Activated T-helper 2 cell treated with anti-CD3 and anti-CD28 coated beads, Interferon-gamma antibody, Interleukin-2, Interleukin-4, amounts not matched to agents 10 μg/mL and 5 μg/mL and 100 μg/mL, durations not matched to agents 14 hours and 24 hours and 36 hours (primary cell): ENCODE results near the gene HAGHL. TPM values are rescaled to one million over a fixed set of nuclear protein-coding genes. Genes with fewer than 3 reads are reported as not detected.
"Not testable (repeated sequence)": the region's sequence is repeated elsewhere in the genome, so short reads cannot be mapped to it uniquely, and the experiment has no call there.

Source experiments
- DNase-seq: peaks from one replicate; pipeline ENCODE4 v3.0.0; 2021; ENCODE audit warnings: low spot score
- H3K27ac Mint-ChIP-seq: one replicate; pipeline ENCODE4 v1.8.0; 2021; ENCODE audit warnings: mixed read lengths
- H3K27me3 Mint-ChIP-seq: one replicate; pipeline ENCODE4 v1.8.0; 2021; ENCODE audit warnings: low read depth, mixed read lengths
- H3K36me3 Mint-ChIP-seq: one replicate; pipeline ENCODE4 v1.8.0; 2021; ENCODE audit warnings: low read depth, mixed read lengths
- H3K4me1 Mint-ChIP-seq: one replicate; pipeline ENCODE4 v1.8.0; 2021; ENCODE audit warnings: low read depth, mixed read lengths
- H3K4me3 Mint-ChIP-seq: one replicate; pipeline ENCODE4 v1.8.0; 2021; ENCODE audit warnings: low read depth, mild to moderate bottlenecking, moderate library complexity, mixed read lengths
- H3K9me3 Mint-ChIP-seq: one replicate; pipeline ENCODE4 v1.8.0; 2021; ENCODE audit warnings: mixed read lengths
- intact Hi-C: fragments of 100-400 bp; cut with micrococcal nuclease; formaldehyde crosslinking; loops from one replicate; pipeline ENCODE4 v1.15.1; 2023
- total RNA-seq: library from RNA; stranded (reverse); gene quantifications from 2 replicates; pipeline ENCODE4 v1.2.3, GENCODE V29; 2022

Gene HAGHL
- total RNA-seq, 1 donor from 2014 or later = 18.5 TPM

DNA sequence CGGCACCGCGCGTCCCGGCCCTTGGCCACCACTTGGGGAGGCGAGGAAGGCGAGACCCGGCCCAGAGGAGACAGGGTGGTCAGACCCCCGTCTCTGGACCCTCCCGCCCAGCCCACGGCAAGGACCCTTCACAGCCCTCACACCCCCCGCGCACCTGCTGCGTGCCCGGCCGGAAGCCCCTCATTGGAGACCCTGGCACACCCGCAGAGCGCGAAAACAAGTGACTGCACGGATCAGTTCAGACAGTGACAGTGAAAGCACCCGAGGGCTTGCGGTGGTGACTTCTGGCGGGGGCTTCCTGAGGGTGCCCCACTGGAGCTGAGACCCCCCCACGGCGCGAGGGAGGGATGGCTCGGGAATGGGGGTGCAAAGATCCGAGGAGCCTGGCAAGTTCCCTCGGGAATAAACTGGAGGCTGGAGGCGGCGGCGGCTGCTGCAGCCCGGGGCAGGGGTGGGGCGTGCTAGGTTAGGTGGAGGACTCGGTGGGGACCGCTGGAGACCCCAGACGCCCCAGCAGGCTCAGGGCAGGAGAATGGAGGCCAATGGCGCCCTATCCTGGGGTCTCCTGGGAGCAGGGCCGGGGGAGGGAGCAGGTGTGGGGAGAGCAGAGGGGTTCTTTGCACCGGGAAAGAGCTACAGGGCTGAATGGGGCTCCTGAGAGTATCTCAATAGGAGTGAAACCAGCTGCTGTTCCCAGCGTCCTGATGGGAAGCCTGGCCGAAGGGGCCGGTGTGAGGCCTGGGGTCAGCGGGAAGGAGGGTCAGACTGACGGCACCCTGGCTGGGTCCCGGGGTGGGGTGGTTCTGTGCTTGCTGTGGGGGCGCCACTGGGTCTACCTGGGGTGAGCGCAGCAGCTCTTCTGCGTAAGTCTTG, 20.5 kb upstream of the HAGHL start:
- Mint-ChIP-seq H3K27ac (no peak overlapping the region), H3K9me3 (no peaks in the 10 kb centered on the region), H3K4me3 (no peak overlapping the region), H3K36me3 (no peaks in the 10 kb centered on the region), H3K27me3 (peaks cover 33% of the 10 kb centered on the region), H3K4me1 (no peaks in the 10 kb centered on the region)
- intact Hi-C loops = no loop called here
- DNase-seq = no peak

DNA sequence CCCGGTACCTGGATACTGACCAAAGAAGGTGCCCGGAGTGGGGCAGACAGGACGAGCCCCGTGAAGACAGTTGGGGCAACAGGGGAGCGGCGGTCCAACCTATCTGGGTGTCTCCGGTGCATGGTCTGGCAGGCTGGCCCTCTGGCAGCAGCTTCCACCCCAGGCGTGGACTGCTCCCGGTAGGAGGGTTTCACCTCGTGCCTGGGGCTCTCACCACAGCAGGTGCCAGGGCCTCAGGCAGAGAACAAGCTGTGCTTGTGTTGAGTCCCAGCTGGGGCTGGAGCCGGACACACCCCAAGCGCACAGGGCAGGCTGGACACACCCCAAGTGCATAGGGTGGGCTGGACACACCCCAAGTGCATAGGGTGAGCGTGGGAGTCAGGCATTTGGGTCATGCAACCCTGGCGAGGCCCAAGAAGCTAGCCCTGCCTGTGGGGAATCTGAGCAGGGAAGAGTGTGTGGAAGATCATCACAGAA, 19.8 kb upstream of the HAGHL start:
- intact Hi-C loops = no loop called here
- no peaks in the 10 kb centered on the region for H3K9me3 Mint-ChIP-seq
- H3K4me3 Mint-ChIP-seq = no peak overlapping the region
- H3K27ac Mint-ChIP-seq = no peak overlapping the region
- no peaks in the 10 kb centered on the region for H3K4me1 Mint-ChIP-seq
- H3K27me3 Mint-ChIP-seq = peaks cover 28% of the 10 kb centered on the region
- H3K36me3 Mint-ChIP-seq = no peaks in the 10 kb centered on the region
- DNase-seq = no peak

DNA sequence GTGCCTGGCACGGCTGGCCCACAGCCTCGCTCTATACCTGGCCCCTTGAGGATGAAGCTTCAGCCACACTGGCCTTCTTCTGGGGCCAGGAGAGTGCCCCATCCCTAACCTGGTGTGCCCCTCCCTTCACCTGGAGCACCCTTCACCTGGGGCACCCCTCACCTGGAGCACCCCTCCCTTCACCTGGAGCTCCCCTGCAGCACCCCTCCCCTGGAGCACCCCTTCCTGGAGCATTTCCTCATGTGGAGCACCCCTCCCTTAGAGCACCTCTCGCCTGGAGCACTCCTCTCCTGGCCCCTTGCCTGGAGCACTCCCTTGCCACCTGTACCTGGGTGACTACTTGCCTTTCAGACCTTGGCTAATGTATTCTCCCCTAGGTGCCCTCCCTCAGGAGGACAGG, 18.9 kb upstream of the HAGHL start:
- Mint-ChIP-seq H3K27me3 (peaks cover 26% of the 10 kb centered on the region), H3K4me3 (no peak overlapping the region), H3K9me3 (no peaks in the 10 kb centered on the region), H3K36me3 (no peaks in the 10 kb centered on the region), H3K4me1 (peaks cover 2% of the 10 kb centered on the region), H3K27ac (no peak overlapping the region)
- intact Hi-C loops = no loop called here
- DNase-seq = no peak

DNA sequence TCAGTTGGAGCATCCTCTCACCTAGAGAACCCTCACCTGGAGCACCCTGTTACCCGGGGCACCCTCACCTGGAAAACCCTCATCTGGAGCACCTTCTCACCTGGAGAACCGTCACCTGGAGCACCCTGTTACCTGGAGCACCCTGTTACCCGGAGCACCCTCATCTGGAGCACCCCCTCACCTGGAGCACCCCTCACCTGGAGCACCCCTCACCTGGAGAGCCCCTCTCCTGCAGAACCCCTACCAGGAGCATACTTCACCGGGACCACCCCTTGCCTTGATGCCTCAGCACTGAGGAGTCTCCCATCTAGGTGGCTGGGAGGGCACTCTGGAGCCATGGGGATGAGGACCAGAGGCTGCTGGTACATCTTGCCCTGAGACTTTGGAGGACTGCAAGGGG, 17.9 kb upstream of the HAGHL start:
- intact Hi-C loops = no loop called here
- no peak overlapping the region for H3K4me3 Mint-ChIP-seq
- DNase-seq = no peak
- H3K27ac Mint-ChIP-seq = no peak overlapping the region
- H3K27me3 Mint-ChIP-seq = peaks cover 26% of the 10 kb centered on the region
- H3K36me3 Mint-ChIP-seq = no peaks in the 10 kb centered on the region
- H3K9me3 Mint-ChIP-seq = no peaks in the 10 kb centered on the region
- H3K4me1 Mint-ChIP-seq = peaks cover 2% of the 10 kb centered on the region

DNA sequence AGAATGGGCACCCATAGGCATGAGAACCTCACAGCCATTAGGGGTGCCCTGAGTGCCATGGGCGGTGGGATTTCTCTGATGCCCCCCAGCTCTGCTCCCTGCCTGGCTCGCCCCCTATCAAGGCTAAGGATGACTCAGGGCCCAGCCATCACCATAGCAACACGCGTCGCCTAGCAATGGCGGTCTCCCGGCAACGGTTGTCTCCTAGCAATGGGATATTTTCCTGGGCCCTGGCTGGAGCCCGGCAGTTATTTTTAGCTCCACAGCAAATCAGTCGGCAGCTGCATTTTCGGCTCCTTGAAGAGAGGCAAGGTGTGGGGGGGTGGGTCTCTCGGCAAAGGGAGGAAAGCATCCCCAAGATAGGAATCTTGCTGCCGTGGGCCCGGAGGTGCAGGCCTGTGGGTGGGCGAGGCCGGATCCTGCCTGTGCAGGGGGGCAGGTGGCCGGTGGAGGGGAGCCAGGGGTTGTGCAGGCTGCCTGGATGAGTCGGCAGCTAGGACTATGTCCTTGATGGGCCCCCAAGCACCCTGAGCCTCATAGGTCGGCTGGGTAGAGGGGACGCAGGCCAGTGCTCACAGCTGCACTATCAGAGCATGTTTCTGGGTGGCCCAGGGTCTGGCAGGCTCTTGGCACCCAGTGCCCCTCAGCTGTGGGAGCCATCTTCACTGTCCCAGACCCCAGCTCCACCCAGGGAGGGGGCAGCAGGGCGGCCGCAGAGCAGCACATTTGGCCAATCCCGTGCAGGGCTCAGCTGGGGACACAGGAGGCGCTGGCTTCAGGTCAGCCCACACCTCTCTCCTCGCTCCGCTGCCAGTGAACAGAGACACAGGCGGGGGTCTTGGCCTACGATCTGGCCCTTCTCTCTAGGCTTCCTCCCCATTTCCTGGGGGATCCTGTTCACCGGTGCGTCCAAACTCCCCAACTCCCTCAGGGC, 17.1 kb upstream of the HAGHL start:
- intact Hi-C loops = no loop called here
- peaks cover 26% of the 10 kb centered on the region for H3K27me3 Mint-ChIP-seq
- no peak overlapping the region for H3K4me3 Mint-ChIP-seq
- DNase-seq = no peak
- no peaks in the 10 kb centered on the region for H3K36me3 Mint-ChIP-seq
- peaks cover 2% of the 10 kb centered on the region for H3K4me1 Mint-ChIP-seq
- H3K9me3 Mint-ChIP-seq = no peaks in the 10 kb centered on the region
- no peak overlapping the region for H3K27ac Mint-ChIP-seq

DNA sequence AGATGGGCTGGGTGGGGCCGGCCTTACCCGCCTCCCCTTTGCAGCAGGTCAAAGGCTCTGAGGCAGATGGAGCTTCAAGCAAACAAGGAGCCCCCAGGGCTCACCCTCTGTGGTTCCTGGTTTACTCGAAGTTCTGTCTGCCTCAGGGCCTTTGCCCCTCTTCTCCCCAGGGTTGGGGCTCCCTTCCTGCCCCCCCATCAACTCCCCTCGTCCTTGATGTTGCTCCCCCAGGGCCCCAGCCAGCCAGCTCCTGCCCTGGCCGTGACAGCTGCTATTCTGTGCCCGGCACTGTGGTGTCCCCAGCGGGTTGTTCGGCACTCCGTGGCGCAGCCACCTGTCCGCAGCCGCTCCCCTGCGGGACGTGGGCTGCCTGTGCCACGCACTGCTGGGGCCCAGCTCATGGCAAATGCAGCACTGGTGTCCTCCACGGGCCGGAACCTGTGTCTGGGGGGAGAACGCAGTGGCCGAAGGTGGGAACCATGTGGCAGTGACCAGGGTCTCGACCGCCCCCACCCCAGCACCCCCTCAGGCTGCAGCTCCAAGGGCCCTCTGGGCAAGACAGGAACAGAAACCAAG, 16.3 kb upstream of the HAGHL start:
- no peak for DNase-seq
- Mint-ChIP-seq H3K27ac (no peak overlapping the region), H3K4me3 (no peak overlapping the region), H3K4me1 (peaks cover 2% of the 10 kb centered on the region), H3K36me3 (no peaks in the 10 kb centered on the region), H3K9me3 (no peaks in the 10 kb centered on the region), H3K27me3 (peaks cover 26% of the 10 kb centered on the region)
- intact Hi-C loops = loop anchor here (1.0 kb wide), 1 partner anchor 75 kb away; no protein-coding TSS in a partner anchor

DNA sequence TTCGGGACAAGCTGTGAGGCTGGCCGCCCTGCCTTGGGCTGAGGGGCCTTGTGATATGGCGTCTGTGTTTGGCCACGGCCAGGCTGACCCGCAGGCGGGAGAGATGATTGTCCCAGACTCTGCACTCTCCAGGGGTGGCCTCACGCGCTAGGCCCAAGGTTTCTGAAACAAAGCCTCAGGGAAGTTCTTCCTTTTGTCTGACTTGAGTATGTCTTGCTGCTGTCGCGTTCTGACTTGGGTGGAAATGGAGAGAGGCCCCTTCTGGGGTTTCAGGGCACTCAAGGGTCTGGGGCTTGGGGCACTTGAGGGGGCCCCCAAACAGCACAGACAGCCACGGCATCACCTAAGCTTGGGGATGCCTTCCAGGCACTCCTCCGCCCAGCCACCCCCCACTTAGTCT, 15.8 kb upstream of the HAGHL start:
- Mint-ChIP-seq H3K9me3 (no peaks in the 10 kb centered on the region), H3K36me3 (no peaks in the 10 kb centered on the region), H3K4me3 (no peak overlapping the region), H3K4me1 (peaks cover 2% of the 10 kb centered on the region), H3K27ac (no peak overlapping the region), H3K27me3 (peaks cover 26% of the 10 kb centered on the region)
- intact Hi-C loops = loop anchor here (1.0 kb wide), 1 partner anchor 74 kb away; no protein-coding TSS in a partner anchor
- DNase-seq = no peak

DNA sequence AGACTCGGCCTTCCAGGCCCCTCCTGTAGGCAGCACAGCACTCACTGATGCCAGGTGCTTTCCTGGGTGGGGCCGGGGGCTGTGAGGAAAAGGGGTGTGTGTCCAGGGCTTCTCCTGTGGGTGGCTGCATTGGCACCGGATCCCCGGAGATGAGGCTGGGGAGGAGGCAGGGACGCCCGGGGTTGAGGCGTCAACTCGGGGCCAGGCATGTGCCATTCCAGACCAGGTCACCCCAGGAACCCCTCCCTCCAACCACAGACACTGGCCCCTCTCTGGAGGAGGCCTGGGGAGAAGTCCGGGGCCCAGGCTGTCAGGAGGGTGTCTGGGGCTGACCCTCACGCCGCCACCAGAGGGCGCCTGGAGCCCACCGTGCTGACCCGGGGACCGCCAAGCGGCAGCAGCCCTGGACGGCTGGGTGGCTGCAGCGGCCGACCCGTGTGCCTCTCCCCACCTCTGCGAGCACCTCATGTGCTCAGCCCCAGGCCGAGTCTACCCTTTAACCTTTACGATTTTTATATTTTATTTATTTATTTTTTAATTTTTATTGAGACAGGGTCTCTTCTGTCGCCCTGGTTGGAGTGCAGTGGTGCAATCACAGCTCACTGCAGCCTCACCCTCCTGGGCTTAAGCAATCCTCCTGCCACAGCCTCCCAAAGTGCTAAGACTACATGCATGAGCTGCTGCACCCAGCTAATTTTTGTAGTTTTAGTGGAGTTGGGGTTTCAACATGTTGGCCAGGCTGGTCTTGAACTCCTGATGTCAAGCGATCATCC, 15.2 kb upstream of the HAGHL start:
- H3K4me3 Mint-ChIP-seq = no peak overlapping the region
- no peaks in the 10 kb centered on the region for H3K9me3 Mint-ChIP-seq
- peaks cover 25% of the 10 kb centered on the region for H3K27me3 Mint-ChIP-seq
- H3K27ac Mint-ChIP-seq = no peak overlapping the region
- peaks cover 4% of the 10 kb centered on the region for H3K4me1 Mint-ChIP-seq
- peak; percentile 65 for DNase-seq
- intact Hi-C loops = loop anchor here (1.0 kb wide), 1 partner anchor 74 kb away; no protein-coding TSS in a partner anchor
- no peaks in the 10 kb centered on the region for H3K36me3 Mint-ChIP-seq

DNA sequence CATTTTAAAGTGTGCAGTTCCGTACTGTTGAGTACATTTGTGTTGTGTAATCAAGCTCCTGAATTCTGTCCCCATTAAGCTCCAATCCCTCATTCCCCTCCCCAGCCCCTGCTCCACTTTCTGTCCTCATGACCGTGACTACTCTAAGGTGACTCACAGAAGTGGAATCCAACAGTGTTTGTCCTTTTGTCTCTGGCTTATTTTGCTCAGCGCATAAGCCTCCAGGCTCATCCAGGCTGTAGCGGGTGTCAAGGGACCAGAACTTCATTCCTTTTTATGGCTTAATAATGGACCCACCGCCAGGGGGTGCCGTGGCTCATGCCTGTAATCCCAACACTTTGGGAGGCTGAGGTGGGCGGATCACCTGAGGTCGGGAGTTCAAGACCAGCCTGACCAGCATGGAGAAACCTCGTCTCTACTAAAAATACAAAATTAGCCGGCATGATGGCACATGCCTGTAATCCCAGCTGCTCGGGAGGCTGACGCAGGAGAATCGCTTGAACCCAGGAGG, 14.1 kb upstream of the HAGHL start:
- intact Hi-C loops, H3K4me1 Mint-ChIP-seq, H3K9me3 Mint-ChIP-seq, H3K27ac Mint-ChIP-seq, H3K36me3 Mint-ChIP-seq, H3K4me3 Mint-ChIP-seq: not testable (repeated sequence)
- H3K27me3 Mint-ChIP-seq = peaks cover 19% of the 10 kb centered on the region
- DNase-seq = peak; percentile 49

DNA sequence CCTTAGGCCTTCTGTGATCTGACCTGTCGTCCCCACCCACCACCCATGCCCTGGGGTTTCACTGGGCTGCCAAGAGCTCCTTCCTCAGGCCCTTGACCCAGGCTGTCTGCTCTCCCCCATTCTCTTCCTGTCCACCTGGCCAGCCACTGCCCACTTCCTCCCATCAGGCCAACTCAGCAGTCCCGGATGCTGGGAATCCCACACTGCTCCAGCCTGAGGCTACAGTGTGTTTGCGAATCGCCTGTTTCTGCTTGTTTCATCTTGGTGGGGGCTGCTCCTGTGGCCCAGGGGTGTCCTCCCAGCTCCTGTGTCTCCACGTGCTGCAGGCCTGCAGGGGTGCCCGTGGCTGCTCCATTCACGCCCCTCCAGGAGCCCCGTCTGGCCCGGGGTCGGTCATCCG, 12.8 kb upstream of the HAGHL start:
- no peaks in the 10 kb centered on the region for H3K9me3 Mint-ChIP-seq
- no peak overlapping the region for H3K4me3 Mint-ChIP-seq
- DNase-seq = no peak
- H3K27ac Mint-ChIP-seq = no peak overlapping the region
- H3K36me3 Mint-ChIP-seq = no peaks in the 10 kb centered on the region
- intact Hi-C loops = no loop called here
- H3K27me3 Mint-ChIP-seq = peaks cover 8% of the 10 kb centered on the region
- peaks cover 5% of the 10 kb centered on the region for H3K4me1 Mint-ChIP-seq

DNA sequence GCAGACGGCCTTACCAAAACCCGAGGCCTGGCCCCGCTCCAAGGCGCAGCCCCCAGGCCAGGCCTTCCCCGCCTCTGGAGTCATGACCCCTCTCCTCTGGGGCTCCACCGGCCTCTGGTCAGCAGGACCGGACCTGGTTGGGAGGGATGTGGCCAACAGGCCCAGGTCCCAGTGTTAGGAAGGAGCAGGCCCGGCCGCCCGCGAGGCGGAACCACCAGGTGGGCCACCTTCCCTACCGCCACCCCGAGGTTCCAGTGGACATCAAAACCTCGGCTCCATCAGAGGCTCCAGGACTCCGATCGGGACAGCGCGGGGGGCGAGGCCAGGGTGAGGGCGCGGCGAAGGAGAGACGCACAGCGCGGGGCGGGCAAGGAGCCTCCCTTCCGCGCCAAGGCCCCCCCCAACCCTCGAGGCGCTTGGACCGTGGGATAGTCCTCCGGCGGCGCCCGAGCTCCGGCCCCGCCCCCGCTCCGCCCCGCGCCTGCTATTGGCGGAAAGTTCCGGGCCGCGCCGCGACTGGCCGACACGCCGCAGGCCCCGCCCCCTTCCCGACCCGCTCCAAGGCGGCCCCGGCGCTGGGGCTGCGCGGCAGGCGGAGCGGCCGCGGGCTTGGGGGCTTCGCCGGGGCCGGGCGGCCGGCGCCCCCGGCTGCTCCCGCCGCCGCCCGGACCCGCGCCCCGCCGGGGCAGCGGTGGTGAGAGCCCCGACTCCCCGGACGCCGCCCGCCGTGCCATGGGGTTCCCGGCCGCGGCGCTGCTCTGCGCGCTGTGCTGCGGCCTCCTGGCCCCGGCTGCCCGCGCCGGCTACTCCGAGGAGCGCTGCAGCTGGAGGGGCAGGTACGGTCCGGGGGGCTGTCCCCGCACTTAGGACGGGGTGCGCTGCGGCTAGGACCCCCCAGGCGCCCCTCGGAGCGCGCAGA, 12.1 kb upstream of the HAGHL start, which contains the start of gene METRN:
METRN (plus strand) TSS at position 561 of the 919 bp plus-strand sequence; CDS start at position 733, 172 bp downstream.
- peak; percentile 86 for DNase-seq
- Mint-ChIP-seq H3K27ac (no peak within 1 kb of the TSS), H3K27me3 (peaks cover 8% of the 10 kb centered on the region), H3K4me1 (peaks cover 7% of the 10 kb centered on the region), H3K4me3 (peak within 1 kb of the TSS; percentile 65), H3K36me3 (no peaks in the 10 kb centered on the region), H3K9me3 (no peaks in the 10 kb centered on the region)
- intact Hi-C loops = no loop called here
